MM.1S (cell line): ENCODE measurements around the gene MTG1.
"Not testable (repeated sequence)": the region's sequence is repeated elsewhere in the genome, so short reads cannot be mapped to it uniquely, and the experiment has no call there.

Experiments used
- DNase-seq: peaks from one replicate; pipeline ENCODE4 v3.0.0-alpha.2; 2015
- H2AFZ ChIP-seq: fragments of 300-600 bp; sonication (generic); 2 replicates; pipeline ENCODE4 v1.6.0; 2016; ENCODE audit warnings: antibody characterized with exemption, low read length
- H3F3A ChIP-seq: fragments of 300-600 bp; sonication (generic); 2 replicates; pipeline ENCODE4 v1.6.1; 2016; ENCODE audit warnings: mild to moderate bottlenecking, antibody characterized with exemption, low read length, moderate library complexity, mixed read lengths; ENCODE audit not compliant: insufficient read depth
- H3K27ac ChIP-seq: fragments of 300-600 bp; sonication (generic); 2 replicates; pipeline ENCODE4 v1.5.1; 2016; ENCODE audit warnings: mild to moderate bottlenecking, low read length
- H3K27me3 ChIP-seq: fragments of 300-600 bp; sonication (generic); replicated peaks from 2 replicates; pipeline ENCODE4 v1.6.0; 2016; ENCODE audit warnings: low read length; ENCODE audit not compliant: insufficient read depth
- H3K36me3 ChIP-seq: fragments of 300-600 bp; sonication (generic); replicated peaks from 2 replicates; pipeline ENCODE4 v1.6.1; 2016; ENCODE audit warnings: mild to moderate bottlenecking, low read length, mixed read lengths; ENCODE audit not compliant: insufficient read depth
- H3K4me1 ChIP-seq: fragments of 300-600 bp; sonication (generic); 2 replicates; pipeline ENCODE4 v1.6.1; 2016; ENCODE audit warnings: low read length, mixed read lengths
- H3K4me2 ChIP-seq: fragments of 300-600 bp; sonication (generic); 2 replicates; pipeline ENCODE4 v1.6.0; 2016; ENCODE audit warnings: low read depth, low read length
- H3K4me3 ChIP-seq: fragments of 300-600 bp; sonication (generic); 2 replicates; pipeline ENCODE4 v1.5.1; 2016; ENCODE audit warnings: low read length, mixed read lengths
- H3K79me2 ChIP-seq: fragments of 300-600 bp; sonication (generic); 2 replicates; pipeline ENCODE4 v1.6.1; 2016; ENCODE audit warnings: mixed run types, low read length, mixed read lengths
- H3K9ac ChIP-seq: fragments of 300-600 bp; sonication (generic); 2 replicates; pipeline ENCODE4 v1.6.1; 2016; ENCODE audit warnings: low read length, mixed read lengths
- H3K9me2 ChIP-seq: fragments of 300-600 bp; sonication (generic); replicated peaks from 2 replicates; pipeline ENCODE4 v1.6.1; 2016; ENCODE audit warnings: mild to moderate bottlenecking, low read length, mixed read lengths; ENCODE audit not compliant: insufficient read depth
- H3K9me3 ChIP-seq: fragments of 300-600 bp; sonication (generic); replicated peaks from 2 replicates; pipeline ENCODE4 v1.6.1; 2016; ENCODE audit warnings: mild to moderate bottlenecking, low read length, mixed read lengths; ENCODE audit not compliant: insufficient read depth
- H4K20me1 ChIP-seq: fragments of 300-600 bp; sonication (generic); 2 replicates; pipeline ENCODE4 v1.6.1; 2016; ENCODE audit warnings: mild to moderate bottlenecking, low read length, moderate library complexity, mixed read lengths; ENCODE audit not compliant: insufficient read depth
- EZH2 ChIP-seq: fragments of 300-600 bp; sonication (generic); optimal IDR thresholded peaks from 2 replicates; pipeline ENCODE3; 2017; ENCODE audit warnings: low read depth, mild to moderate bottlenecking, antibody characterized with exemption, low read length, mixed read lengths
- EZH2phosphoT487 ChIP-seq: fragments of 300-600 bp; sonication (generic); IDR thresholded peaks from 2 replicates; pipeline ENCODE4 v1.6.1; 2018; ENCODE audit warnings: antibody characterized with exemption, low read length
- TF ChIP-seq, protein P1 (sequence below): fragments of 300-600 bp; sonication (generic); IDR thresholded peaks from 2 replicates; pipeline ENCODE4 v1.5.1; 2016; ENCODE audit warnings: antibody characterized with exemption, low read length, mixed read lengths

Gene MTG1

GRCh38 chr10:133375357-133376115, 18.4 kb upstream of the MTG1 start:
- no peak overlapping the region for H2AFZ ChIP-seq
- no peak overlapping the region for H3K27ac ChIP-seq
- H3K9me3 ChIP-seq = no peaks in the 10 kb centered on the region

GRCh38 chr10:133376183-133376582, 17.8 kb upstream of the MTG1 start:
- H3K4me1 ChIP-seq, H3K79me2 ChIP-seq, H3K9ac ChIP-seq, H3K4me3 ChIP-seq, H3K4me2 ChIP-seq, H3F3A ChIP-seq, H3K9me2 ChIP-seq, H3K27ac ChIP-seq, DNase-seq, H3K9me3 ChIP-seq, H4K20me1 ChIP-seq, H2AFZ ChIP-seq, H3K36me3 ChIP-seq: not testable (repeated sequence)
- peaks cover 10% of the 10 kb centered on the region; the same call in 1 of the 2 replicates for H3K27me3 ChIP-seq

More at GRCh38 chr10:133375357-133376115, 18.4 kb upstream of the MTG1 start:
- Histone ChIP-seq H3K4me2 (no peak overlapping the region), H3K79me2 (peaks cover 8% of the 10 kb centered on the region; the same call in 1 of the 2 replicates), H3K4me1 (no peaks in the 10 kb centered on the region), H3K27me3 (peaks cover 10% of the 10 kb centered on the region; the same call in 1 of the 2 replicates), H3K4me3 (no peak overlapping the region), H4K20me1 (no peaks in the 10 kb centered on the region), H3K9me2 (no peaks in the 10 kb centered on the region), H3F3A (peaks cover 3% of the 10 kb centered on the region; the same call in 1 of the 2 replicates), H3K36me3 (no peaks in the 10 kb centered on the region), H3K9ac (no peak overlapping the region)
- TF ChIP-seq EZH2phosphoT487 (no peak), EZH2 (no peak)
- TF ChIP-seq, protein P1, sequence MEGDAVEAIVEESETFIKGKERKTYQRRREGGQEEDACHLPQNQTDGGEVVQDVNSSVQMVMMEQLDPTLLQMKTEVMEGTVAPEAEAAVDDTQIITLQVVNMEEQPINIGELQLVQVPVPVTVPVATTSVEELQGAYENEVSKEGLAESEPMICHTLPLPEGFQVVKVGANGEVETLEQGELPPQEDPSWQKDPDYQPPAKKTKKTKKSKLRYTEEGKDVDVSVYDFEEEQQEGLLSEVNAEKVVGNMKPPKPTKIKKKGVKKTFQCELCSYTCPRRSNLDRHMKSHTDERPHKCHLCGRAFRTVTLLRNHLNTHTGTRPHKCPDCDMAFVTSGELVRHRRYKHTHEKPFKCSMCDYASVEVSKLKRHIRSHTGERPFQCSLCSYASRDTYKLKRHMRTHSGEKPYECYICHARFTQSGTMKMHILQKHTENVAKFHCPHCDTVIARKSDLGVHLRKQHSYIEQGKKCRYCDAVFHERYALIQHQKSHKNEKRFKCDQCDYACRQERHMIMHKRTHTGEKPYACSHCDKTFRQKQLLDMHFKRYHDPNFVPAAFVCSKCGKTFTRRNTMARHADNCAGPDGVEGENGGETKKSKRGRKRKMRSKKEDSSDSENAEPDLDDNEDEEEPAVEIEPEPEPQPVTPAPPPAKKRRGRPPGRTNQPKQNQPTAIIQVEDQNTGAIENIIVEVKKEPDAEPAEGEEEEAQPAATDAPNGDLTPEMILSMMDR = no peak
- no peak for DNase-seq

GRCh38 chr10:133377025-133377817, 16.7 kb upstream of the MTG1 start:
- Histone ChIP-seq H3K4me2 (no peak overlapping the region), H3K9me3 (no peaks in the 10 kb centered on the region), H2AFZ (no peak overlapping the region), H3K79me2 (peaks cover 5% of the 10 kb centered on the region; the same call in 1 of the 2 replicates), H4K20me1 (no peaks in the 10 kb centered on the region), H3K4me3 (no peak overlapping the region), H3K27me3 (peaks cover 10% of the 10 kb centered on the region; the same call in 1 of the 2 replicates), H3F3A (peaks cover 3% of the 10 kb centered on the region; the same call in 1 of the 2 replicates), H3K36me3 (no peaks in the 10 kb centered on the region), H3K9me2 (no peaks in the 10 kb centered on the region), H3K4me1 (no peaks in the 10 kb centered on the region), H3K9ac (no peak overlapping the region), H3K27ac (no peak overlapping the region)
- no peak for TF ChIP-seq EZH2phosphoT487
- no peak for TF ChIP-seq EZH2
- TF ChIP-seq, protein P1 = no peak
- no peak for DNase-seq
